Sciatic nerve (tissue), 2 donors: ENCODE data around the gene FRS3. TPM values are rescaled to one million over a fixed set of nuclear protein-coding genes. Genes with fewer than 3 reads are reported as not detected.
"Not testable (repeated sequence)": the region's sequence is repeated elsewhere in the genome, so short reads cannot be mapped to it uniquely, and the experiment has no call there.

Experiments used
- ATAC-seq: fragments of 200-7000 bp; cut with Tn5 transposase; one replicate; pipeline ENCODE4 v1.9.1; 2020; ENCODE audit warnings: mild to moderate bottlenecking, moderate library complexity
- DNase-seq: peaks from one replicate; pipeline ENCODE4 v3.0.0-alpha.2; 2020; ENCODE audit warnings: low spot score
- intact Hi-C: fragments of 100-400 bp; cut with DNase I; formaldehyde crosslinking; loops from one replicate; pipeline ENCODE4 v1.14.2; 2022
- total RNA-seq: library from RNA; stranded (reverse); fragmentation: NEBNext Ultra II Directional; extraction: Animal tissue kit (Norgen Biotek cat#: 25700); gene quantifications from one replicate; pipeline ENCODE4 v1.2.1, GENCODE V29; 2021
- donor health status: DM: no; HTN: no; CAD: no.
- donor health status: DM: no; HTN: no; CAD: no.

Gene FRS3, protein sequence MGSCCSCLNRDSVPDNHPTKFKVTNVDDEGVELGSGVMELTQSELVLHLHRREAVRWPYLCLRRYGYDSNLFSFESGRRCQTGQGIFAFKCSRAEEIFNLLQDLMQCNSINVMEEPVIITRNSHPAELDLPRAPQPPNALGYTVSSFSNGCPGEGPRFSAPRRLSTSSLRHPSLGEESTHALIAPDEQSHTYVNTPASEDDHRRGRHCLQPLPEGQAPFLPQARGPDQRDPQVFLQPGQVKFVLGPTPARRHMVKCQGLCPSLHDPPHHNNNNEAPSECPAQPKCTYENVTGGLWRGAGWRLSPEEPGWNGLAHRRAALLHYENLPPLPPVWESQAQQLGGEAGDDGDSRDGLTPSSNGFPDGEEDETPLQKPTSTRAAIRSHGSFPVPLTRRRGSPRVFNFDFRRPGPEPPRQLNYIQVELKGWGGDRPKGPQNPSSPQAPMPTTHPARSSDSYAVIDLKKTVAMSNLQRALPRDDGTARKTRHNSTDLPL
- total RNA-seq = 6.5 TPM

DNA sequence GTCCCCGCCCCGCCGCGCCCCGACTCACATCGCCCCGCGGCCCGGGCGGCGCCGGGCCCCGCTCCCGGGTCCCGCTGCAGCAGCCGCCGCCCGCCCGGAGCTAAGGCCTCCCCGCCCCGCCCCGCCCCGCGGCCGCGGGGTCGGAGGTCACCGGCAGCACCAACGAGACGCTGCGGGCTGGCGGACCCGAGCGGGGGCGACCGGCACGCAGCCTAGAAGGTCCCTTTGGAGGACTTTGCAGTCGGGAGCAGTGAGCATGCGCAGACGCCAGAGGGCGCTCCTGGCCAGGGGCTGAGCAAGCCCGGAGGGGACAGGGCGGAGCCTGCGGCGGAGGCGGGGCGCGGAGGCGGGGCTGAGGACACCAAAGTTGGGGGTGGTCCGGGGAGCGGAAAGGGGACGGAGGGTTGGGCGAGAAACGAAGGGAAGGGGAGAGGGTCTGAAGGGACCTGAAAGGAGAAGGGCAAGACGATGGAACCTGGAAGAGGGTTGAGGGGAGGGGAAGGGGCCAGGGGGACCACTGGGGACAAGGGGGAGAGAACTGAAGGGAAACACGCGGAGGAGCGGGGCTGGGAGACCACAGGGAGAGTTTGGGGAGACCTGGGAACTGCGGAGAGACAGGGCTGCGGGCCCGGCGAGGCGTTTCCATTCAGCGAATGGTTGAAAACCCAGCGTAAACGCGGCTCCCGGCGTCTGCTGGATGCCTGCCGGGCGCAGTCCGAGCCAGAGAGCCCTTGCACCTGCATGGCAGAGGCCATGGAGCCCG, at the start of gene FRS3:
Gene FRS3 (minus strand): TSS at position 113 of the 763 bp plus-strand sequence. CDS start 2,913 bp downstream, outside the sequence.
- intact Hi-C loops = loop anchor here (5.0 to 10.0 kb wide), 2 partner anchors 155 to 262 kb away; no protein-coding TSS in a partner anchor
- DNase-seq (peak; percentile 100), ATAC-seq (peak; percentile 97)

DNA sequence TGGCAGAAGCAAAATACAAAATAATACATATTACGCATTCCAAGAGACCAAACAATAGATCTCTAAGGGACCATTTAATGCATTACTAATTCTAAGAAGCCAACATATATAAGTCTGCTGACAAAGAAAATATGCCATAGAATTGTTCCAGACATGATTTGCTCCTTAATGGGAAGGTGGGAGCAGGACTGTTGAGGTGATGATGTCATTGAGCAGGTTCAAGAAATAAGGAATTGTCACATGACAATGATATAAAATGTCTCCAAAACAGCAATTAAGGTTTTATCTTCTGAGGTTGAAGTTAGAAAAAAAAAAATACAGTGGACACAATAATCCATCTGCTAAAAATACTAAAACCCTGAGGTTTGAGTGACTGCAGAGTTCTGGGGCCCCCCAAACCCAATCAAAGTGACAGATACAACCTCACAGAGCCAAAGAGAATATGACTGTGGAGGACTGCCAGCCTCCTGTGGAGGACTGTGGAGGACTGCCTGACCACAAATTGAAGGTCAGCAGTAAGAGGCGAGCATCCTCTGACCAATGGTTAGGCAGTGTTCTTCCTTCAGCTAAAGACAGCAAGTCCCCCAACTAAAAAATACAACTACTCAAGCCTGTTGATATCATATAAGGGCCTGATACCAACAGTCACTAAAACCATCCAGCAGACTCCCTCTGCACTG, 46.8 kb upstream of the FRS3 start:
- ATAC-seq = no peak
- DNase-seq = no peak
- intact Hi-C loops = no loop called here

DNA sequence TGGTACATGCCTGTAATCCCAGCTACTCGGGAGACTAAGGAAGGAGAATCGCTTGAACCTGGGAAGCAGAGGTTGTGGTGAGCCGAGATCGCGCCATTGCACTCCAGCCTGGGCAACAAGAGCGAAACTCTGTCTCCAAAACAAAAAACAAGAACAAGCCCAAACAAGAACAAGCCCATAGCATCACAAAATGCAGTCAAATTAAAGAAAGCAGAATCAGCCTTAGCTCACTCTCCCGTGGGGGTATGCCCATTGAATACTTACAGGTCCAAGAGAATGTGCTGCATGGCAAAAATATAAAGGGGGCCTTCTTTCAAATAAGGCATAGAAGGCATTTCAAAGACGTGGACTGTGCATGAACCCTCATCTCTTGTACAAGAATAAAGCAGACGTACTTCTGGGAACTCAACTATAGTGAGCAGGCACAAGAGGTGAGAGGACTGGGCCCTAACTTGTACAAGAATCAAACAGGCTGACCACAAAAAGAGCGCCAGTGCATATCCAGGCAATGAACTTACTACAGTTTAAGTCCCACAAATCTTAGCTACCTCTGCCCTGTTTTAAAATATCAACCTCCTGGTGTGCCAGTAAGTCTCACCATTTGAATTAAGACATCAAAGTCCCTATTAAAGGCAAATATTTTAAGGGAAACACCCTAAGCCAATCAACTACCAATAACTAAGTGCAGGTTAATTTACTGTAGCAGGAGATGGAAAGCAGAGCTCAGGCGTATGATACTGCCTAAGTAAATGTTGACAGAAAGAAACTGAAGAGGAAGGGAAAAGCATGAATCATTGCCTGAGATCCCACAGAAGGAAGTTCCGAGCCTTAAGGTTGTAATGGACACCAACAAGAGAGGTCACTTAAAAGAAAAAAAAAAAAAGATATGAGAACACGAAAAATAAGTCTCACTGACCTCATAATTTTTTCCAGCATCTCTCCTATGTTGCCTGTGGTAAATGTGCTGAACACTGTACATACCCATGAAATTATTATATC, 45.2 kb upstream of the FRS3 start:
- intact Hi-C loops = no loop called here

DNA sequence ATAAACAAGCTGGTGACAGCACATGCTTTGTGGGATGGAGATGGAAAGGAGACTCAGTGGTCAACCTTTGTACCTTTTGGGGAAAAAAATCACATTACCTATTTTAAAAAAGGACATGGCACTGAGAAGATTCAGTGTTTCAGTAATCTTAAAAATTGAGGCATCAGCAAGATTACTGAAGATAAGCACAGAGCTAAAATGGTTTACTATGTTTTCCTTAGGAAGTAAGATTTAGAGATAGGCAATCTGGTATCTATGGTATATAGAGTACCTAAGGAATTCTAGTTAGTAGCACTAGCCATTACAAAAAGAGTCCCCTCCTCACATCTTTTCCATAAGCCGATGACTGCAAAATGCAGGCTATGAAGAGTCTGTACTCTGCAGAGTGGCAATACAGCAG, 43.5 kb upstream of the FRS3 start:
- intact Hi-C loops = no loop called here
- no peak for ATAC-seq

More for the DNA sequence above, 45.2 kb upstream of the FRS3 start:
- no peak for DNase-seq
- ATAC-seq = no peak

DNA sequence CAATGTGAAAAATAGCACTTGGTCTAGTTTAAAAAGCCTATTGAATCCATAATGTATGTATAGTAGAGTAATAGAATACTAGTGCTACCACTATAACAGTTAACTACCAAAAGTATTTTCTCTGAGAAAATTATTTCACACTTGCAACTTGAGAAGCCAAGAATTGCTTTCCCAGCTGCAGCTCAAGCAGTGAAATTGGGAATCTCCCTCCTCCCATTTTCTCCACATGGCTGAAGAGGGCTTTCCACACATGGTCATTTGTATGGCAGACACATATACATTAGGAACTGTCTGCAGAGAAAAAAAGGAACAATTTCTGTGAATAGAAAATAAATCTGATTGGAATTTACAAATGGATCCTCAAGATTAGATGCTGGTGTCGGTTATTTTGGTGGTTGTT, 42.3 kb upstream of the FRS3 start:
- no peak for DNase-seq
- intact Hi-C loops = no loop called here
- ATAC-seq = no peak

More for the DNA sequence above, 43.5 kb upstream of the FRS3 start:
- DNase-seq = no peak

DNA sequence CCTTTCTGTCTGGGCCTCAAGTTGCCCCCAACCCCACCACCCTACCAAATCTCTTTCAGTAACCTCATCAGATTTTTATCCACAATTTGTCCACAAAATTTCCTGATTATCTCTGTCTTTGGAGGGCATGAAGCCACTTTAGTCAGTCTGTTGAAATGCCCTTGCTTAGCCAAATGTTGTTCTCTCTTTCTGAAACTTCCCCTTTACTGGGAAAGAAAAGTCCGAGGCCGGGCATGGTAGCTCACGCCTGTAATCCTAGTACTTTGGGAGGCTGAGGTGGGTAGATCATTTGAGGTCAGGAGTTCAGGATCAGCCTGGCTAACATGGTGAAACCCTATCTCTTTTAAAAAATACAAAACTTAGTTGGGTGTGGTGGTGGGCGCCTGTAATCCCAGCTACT, 41.6 kb upstream of the FRS3 start:
- intact Hi-C loops = no loop called here
- ATAC-seq (no peak), DNase-seq (no peak)

DNA sequence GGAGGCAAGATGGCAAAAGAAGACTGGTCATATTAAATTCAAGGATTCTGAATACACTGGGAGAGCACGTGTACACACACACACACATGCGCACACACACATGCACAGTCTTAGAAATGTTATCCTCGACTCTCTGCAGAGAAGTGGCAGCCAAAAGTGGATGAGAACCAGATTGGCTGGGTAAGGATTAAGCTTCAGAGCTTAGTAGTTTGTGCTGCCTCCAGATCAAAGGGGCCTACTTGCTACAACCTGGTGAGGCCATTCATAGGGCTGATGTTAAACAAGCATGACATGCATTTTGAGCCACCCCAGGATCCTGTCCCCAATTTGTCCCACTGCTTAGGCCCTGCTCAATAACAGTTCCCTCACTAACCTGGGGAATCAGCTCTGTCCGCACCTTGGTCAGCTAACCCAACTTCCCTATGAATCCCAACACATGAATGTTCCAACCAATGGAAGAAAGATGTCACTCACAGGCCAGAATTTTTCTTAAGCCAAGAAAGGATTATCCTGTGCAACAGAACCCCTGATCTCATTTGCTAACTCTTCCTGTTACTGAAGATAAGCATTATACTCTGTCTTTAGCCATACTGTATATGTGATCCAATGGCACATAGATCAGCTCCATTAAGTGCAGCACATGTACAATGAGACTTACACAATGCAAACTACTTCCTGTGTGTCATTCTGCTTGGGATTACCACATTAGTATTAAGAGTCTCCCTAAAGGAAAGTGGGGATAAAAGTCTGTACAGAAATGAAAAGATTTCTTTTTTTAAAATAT, 38.8 kb upstream of the FRS3 start:
- ATAC-seq = no peak
- intact Hi-C loops = no loop called here
- no peak for DNase-seq

DNA sequence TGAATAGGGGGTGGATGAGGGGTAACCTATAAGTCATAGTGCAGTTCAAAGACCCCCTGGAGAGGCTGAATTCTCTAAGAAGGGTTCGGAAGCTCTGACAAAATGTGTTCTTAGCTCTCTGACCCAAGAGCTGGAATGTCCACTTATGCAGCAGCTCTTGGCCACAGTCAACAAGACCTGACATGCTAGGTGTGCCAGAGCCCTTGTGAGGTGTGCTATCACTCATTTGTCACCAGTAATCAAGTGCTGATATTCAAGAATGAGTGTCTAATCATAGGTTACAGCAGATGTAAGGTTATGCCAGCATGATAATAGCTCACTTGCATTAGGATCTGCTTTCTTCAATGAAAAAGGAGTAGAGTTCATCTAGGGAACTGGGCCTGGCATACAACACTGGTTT, 35.9 kb upstream of the FRS3 start:
- DNase-seq (no peak), ATAC-seq (no peak)
- intact Hi-C loops = no loop called here

DNA sequence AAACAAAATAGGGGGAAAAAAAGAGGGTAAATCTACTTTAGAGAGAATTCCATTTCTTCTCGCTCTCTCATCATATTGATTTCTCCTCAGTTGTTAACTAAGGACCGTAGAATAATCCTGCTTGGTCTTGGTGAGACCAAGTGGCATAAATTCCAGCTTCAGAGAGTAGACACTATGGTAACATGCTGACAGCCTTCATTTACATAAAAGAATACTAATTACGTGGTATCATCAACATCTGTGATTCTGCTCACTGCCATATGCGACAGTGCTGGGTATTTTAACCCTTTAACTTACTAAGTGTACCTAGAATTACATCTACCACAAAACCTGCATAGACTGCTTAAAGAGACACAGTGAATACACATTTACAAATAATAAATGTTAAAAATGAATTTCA, 34.9 kb upstream of the FRS3 start:
- no peak for ATAC-seq
- no peak for DNase-seq
- intact Hi-C loops = no loop called here

DNA sequence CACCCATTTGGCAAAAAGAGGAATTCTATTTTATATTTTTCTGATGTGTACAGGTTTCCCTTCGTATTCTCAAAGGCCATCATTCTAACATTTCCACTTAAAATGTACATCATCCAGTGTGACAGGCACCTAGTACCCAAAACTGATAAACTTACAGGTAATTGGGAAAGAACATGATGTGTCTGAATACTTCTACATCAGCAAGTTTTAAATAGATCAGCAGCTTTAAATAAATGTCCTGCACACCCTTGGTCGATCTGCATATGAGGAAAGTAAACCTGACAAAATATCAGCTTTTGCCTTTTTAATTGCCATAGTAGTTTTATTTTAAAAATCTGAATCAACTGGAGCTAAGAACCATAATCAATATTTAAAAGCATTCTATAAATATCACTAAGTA, 34.3 kb upstream of the FRS3 start:
- DNase-seq (no peak), ATAC-seq (no peak)
- intact Hi-C loops = no loop called here

DNA sequence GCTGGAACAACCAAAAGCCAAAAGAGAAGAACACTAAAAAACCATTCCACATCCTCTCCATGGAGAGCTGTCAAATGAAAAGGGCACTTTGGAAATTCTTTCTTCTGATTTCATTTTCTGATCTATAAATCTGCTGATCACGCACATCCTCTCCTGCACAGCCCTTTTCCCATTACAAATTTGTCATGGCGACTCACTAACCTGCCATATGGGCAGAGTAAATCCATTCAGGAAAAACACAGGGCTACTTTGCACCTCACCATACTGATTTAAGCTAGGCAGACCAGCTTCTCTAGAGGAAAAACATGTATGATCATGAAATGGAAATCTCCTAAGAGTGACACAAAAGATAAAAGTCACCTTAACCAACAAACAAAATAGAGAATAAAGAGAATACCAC, 33.8 kb upstream of the FRS3 start:
- ATAC-seq = no peak
- no peak for DNase-seq
- intact Hi-C loops = no loop called here

DNA sequence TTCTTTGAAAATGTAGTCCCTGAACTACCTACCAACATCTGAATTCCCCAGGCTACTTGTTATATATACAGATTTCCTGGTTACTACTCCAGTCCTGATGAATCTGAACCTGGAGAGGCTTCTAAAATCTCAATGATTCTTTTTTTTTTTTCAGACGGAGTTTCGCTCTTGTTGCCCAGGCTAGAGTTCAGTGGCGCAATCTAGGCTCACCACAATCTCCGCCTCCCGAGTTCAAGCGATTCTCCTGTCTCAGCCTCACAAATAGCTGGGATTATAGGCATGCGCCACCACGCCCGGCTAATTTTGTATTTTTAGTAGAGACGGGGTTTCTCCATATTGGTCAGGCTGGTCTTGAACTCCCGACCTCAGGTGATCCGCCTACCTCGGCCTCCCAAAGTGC, 32.2 kb upstream of the FRS3 start:
- ATAC-seq, DNase-seq: not testable (repeated sequence)

DNA sequence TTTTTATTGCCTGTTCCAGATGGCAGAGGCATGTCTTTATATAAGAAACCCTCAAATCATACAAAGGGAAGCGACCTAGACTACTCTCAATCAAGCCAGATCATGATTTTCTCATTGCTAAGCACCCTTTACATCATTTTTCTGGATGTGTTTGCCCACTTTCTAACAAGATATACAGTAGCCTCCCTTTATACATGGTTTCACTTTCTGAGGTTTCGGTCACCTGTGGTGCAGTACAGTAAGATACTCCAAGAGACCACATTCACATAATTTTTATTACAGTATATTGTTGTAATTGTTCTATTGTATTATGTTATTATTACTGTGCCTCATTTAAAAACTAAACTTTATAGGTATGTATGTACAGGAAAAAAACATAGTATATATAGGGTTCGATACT, 31.4 kb upstream of the FRS3 start:
- intact Hi-C loops = no loop called here
- DNase-seq (no peak), ATAC-seq (no peak)

More for the DNA sequence above, 32.2 kb upstream of the FRS3 start:
- intact Hi-C loops = not testable (repeated sequence)

DNA sequence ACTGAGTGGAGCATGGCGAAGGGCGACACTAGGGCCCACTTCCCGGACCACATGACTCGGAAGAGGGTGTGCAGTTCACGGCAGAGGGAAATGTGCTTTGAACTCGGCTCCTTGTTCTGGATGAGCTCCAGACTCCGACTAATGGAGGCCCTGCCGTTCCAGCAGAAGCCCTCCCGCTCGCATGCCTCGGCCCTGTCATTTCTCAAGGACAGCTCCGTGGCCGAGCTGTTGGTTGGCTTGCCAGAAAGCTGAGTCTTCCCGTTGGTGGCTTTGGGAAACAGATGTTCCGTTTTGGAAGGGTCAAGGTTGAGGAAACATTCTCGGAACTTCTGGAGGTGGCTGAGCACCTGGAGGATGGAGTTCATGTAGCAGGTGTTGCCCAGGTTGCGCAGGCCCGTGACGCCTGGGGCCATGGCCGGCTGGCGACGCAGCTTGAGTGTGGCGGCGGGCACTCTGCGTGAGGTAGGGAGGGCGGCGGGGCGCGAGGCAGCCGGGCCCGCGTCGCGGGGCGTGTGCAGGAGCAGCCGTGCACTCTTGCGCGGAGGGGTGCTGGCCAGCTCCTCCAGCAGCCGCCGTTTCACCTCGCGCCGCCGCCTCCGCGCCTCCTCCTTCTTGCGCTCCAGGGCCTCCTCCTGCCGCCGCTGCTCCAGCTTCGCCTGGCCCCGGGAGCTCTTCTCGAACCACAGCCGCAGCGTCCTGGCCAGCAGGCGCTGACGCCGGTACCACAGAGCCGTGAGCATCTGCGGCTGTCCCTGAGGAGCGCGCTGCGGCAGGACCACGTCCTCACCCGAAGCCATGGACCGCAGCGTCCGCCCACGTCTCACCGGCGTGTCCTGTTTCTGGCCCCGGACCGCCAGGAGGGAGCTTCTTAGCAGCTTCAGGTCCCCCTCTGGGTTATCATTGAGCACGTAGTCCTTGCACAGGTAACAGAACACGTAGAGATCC, 26.4 kb upstream of the FRS3 start:
- intact Hi-C loops = no loop called here

DNA sequence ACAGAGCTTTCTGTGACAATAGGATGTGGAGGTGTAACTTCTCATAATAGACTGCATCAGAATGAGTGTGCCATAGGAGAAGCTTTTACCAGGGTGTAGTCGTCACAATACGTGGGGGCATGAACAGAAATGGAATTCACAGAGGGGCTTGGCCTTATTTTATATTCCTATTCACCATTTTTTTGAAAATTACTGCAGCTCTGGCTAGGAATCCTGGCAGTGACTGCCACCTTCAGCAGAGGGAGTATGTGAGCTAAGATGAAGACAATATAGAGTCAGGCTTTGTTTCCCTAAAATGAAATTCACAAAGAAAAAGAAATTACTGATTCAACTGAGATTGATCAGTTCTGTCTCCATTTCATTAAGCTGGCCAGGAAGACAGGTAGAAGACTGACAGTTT, 21.7 kb upstream of the FRS3 start:
- DNase-seq = no peak
- intact Hi-C loops = no loop called here
- no peak for ATAC-seq

More for the DNA sequence above, 26.4 kb upstream of the FRS3 start:
- ATAC-seq = no peak
- no peak for DNase-seq

DNA sequence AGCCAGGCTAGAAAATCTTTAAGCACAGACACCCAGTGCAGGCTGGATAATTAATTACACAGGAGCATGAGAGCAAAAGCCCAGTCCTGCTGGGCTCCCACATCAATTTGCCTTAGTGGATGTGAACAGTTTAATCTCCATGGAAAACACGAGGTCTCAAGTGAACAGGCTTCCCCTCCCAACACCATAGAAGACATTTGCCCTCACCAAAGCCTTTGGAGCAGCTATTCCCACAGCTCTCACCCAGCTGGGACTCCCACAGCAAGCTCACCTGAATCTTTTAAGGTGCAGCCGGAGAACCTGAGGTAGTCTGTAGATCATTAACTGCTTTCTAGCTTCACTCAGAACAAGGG, 19.8 kb upstream of the FRS3 start:
- ATAC-seq = no peak
- intact Hi-C loops = no loop called here
- no peak for DNase-seq
